ENCODE measurements around the gene CHST5. TPM values are rescaled to one million over a fixed set of nuclear protein-coding genes. Genes with fewer than 3 reads are reported as not detected.

CHST5 gene
- total and polyA plus RNA-seq, 2 of the 13 experiments (the other 11 are each of a cell fraction or from before 2014, with no cell fraction given): 0.05 TPM; not detected in 1

DNA sequence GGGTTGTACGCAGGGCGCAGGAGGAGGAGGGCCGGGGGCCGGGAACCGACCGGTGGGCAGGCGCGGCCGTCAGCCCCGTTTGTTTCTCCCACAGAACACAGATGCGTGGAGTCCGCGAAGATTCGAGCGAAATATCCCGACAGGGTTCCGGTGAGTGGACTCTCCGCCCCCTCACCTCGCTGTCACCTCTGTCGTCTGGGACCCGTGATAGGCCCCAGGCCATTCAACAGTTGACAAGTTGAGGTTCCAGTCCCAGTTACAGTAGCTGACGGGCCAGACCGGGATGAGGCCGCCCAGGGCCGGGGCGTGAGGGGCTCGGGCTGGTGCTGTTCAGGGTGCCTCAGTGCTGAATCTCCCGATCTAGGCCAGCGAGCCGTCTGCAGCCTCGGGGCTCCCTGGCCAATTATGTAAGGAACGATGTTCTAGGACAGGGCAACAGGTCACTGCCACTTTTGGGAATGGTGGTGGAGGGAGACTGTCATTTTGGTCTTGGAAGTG, 30.9 kb upstream of the CHST5 start (continued):
- TF ChIP-seq, protein P1, sequence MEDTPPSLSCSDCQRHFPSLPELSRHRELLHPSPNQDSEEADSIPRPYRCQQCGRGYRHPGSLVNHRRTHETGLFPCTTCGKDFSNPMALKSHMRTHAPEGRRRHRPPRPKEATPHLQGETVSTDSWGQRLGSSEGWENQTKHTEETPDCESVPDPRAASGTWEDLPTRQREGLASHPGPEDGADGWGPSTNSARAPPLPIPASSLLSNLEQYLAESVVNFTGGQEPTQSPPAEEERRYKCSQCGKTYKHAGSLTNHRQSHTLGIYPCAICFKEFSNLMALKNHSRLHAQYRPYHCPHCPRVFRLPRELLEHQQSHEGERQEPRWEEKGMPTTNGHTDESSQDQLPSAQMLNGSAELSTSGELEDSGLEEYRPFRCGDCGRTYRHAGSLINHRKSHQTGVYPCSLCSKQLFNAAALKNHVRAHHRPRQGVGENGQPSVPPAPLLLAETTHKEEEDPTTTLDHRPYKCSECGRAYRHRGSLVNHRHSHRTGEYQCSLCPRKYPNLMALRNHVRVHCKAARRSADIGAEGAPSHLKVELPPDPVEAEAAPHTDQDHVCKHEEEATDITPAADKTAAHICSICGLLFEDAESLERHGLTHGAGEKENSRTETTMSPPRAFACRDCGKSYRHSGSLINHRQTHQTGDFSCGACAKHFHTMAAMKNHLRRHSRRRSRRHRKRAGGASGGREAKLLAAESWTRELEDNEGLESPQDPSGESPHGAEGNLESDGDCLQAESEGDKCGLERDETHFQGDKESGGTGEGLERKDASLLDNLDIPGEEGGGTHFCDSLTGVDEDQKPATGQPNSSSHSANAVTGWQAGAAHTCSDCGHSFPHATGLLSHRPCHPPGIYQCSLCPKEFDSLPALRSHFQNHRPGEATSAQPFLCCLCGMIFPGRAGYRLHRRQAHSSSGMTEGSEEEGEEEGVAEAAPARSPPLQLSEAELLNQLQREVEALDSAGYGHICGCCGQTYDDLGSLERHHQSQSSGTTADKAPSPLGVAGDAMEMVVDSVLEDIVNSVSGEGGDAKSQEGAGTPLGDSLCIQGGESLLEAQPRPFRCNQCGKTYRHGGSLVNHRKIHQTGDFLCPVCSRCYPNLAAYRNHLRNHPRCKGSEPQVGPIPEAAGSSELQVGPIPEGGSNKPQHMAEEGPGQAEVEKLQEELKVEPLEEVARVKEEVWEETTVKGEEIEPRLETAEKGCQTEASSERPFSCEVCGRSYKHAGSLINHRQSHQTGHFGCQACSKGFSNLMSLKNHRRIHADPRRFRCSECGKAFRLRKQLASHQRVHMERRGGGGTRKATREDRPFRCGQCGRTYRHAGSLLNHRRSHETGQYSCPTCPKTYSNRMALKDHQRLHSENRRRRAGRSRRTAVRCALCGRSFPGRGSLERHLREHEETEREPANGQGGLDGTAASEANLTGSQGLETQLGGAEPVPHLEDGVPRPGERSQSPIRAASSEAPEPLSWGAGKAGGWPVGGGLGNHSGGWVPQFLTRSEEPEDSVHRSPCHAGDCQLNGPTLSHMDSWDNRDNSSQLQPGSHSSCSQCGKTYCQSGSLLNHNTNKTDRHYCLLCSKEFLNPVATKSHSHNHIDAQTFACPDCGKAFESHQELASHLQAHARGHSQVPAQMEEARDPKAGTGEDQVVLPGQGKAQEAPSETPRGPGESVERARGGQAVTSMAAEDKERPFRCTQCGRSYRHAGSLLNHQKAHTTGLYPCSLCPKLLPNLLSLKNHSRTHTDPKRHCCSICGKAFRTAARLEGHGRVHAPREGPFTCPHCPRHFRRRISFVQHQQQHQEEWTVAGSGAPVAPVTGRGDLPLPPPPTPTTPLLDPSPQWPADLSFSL (CRISPR knock-in tag; IDR thresholded peaks at IDR 0.05): 0 out of 2 replicates have a peak, but pooled peaks have one; percentile 25
- TF ChIP-seq AGO2 (optimal IDR thresholded peaks at IDR 0.05; ENCODE audit: low read depth, low read length) (peak; percentile 67), ATF7 (IDR thresholded peaks at IDR 0.05) (no peak), ATF7 (CRISPR knock-in tag; IDR thresholded peaks at IDR 0.05) (no peak), HDAC2 (CRISPR knock-in tag; IDR thresholded peaks at IDR 0.05) (0 out of 2 replicates have a peak, but pooled peaks have one; percentile 2), ELF4 (CRISPR knock-in tag; IDR thresholded peaks at IDR 0.05; ENCODE audit: borderline replicate concordance) (0 out of 2 replicates have a peak, but pooled peaks have one; percentile 53), IRX3 (CRISPR knock-in tag; IDR thresholded peaks at IDR 0.05; ENCODE audit: borderline replicate concordance, low read depth) (peak; percentile 33; the same call in 1 of the 2 replicates), TRIM24 (CRISPR knock-in tag; IDR thresholded peaks at IDR 0.05) (no peak), ZNF878 (CRISPR knock-in tag; IDR thresholded peaks at IDR 0.05) (no peak)
- TF ChIP-seq, protein P2, sequence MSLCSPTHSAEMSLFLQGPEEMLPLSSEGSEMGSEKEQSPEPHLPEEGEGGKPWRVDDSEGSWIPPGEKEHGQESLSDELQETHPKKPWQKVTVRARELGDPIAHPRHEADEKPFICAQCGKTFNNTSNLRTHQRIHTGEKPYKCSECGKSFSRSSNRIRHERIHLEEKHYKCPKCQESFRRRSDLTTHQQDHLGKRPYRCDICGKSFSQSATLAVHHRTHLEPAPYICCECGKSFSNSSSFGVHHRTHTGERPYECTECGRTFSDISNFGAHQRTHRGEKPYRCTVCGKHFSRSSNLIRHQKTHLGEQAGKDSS (CRISPR knock-in tag; IDR thresholded peaks at IDR 0.05; ENCODE audit: borderline replicate concordance, low read depth): 0 out of 2 replicates have a peak, but pooled peaks have one; percentile 11
- TF ChIP-seq, protein P3, sequence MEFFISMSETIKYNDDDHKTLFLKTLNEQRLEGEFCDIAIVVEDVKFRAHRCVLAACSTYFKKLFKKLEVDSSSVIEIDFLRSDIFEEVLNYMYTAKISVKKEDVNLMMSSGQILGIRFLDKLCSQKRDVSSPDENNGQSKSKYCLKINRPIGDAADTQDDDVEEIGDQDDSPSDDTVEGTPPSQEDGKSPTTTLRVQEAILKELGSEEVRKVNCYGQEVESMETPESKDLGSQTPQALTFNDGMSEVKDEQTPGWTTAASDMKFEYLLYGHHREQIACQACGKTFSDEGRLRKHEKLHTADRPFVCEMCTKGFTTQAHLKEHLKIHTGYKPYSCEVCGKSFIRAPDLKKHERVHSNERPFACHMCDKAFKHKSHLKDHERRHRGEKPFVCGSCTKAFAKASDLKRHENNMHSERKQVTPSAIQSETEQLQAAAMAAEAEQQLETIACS (CRISPR knock-in tag; IDR thresholded peaks at IDR 0.05): no peak
- TF ChIP-seq, protein P4, sequence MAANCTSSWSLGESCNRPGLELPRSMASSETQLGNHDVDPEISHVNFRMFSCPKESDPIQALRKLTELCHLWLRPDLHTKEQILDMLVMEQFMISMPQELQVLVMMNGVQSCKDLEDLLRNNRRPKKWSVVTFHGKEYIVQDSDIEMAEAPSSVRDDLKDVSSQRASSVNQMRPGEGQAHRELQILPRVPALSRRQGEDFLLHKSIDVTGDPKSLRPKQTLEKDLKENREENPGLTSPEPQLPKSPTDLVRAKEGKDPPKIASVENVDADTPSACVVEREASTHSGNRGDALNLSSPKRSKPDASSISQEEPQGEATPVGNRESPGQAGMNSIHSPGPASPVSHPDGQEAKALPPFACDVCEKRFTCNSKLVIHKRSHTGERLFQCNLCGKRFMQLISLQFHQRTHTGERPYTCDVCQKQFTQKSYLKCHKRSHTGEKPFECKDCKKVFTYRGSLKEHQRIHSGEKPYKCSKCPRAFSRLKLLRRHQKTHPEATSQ (CRISPR knock-in tag; IDR thresholded peaks at IDR 0.05; ENCODE audit: borderline replicate concordance): peak; percentile 62; the same call in 1 of the 2 replicates
- TF ChIP-seq, protein P5, sequence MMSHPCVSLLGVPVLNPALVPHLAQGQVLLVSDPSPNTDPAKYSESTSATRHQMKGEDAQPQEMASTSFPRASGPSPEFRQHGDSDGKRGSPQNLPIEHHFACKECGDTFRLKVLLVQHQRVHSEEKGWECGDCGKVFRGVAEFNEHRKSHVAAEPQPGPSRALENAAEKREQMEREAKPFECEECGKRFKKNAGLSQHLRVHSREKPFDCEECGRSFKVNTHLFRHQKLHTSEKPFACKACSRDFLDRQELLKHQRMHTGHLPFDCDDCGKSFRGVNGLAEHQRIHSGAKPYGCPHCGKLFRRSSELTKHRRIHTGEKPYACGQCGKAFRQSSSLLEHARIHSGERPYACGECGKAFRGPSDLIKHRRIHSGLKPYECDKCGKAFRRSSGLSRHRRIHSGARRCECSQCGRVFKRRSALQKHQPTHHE (CRISPR knock-in tag; IDR thresholded peaks at IDR 0.05; ENCODE audit: borderline replicate concordance): peak; percentile 2; the same call in 1 of the 2 replicates
- TF ChIP-seq, protein P6, sequence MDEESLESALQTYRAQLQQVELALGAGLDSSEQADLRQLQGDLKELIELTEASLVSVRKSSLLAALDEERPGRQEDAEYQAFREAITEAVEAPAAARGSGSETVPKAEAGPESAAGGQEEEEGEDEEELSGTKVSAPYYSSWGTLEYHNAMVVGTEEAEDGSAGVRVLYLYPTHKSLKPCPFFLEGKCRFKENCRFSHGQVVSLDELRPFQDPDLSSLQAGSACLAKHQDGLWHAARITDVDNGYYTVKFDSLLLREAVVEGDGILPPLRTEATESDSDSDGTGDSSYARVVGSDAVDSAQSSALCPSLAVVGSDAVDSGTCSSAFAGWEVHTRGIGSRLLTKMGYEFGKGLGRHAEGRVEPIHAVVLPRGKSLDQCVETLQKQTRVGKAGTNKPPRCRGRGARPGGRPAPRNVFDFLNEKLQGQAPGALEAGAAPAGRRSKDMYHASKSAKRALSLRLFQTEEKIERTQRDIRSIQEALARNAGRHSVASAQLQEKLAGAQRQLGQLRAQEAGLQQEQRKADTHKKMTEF (CRISPR knock-in tag; IDR thresholded peaks at IDR 0.05): peak; percentile 3

Measured in HepG2 (cell line).